HepG2 (cell line): Measurements from ENCODE around the gene RMI1. TPM values are rescaled to one million over a fixed set of nuclear protein-coding genes. Genes with fewer than 3 reads are reported as not detected.

Experiments
- CAMTA2 ChIP-seq: sonication (generic); formaldehyde crosslinking; IDR thresholded peaks from 2 replicates; pipeline ENCODE4 v1.4.0; 2020; ENCODE audit warnings: mild to moderate bottlenecking, missing genetic modification reagents, borderline replicate concordance
- FOXM1 ChIP-seq: sonication (generic); formaldehyde crosslinking; IDR thresholded peaks from 2 replicates; pipeline ENCODE4 v1.5.0; 2020; ENCODE audit warnings: missing genetic modification reagents
- FOXP4 ChIP-seq: sonication (generic); formaldehyde crosslinking; IDR thresholded peaks from 2 replicates; pipeline ENCODE4 v1.4.0; 2020; ENCODE audit warnings: missing genetic modification reagents
- HNRNPL ChIP-seq: fragments of 200-400 bp; formaldehyde crosslinking; IDR thresholded peaks from 2 replicates; pipeline ENCODE4 v1.6.1; 2017; ENCODE audit warnings: mild to moderate bottlenecking, low read depth, low read length
- JARID2 ChIP-seq: sonication (generic); formaldehyde crosslinking; IDR thresholded peaks from 2 replicates; pipeline ENCODE4 v1.8.1; 2023; ENCODE audit warnings: missing genetic modification reagents, inconsistent platforms; ENCODE audit not compliant: insufficient replicate concordance
- KMT2B ChIP-seq: IDR thresholded peaks from 2 replicates; pipeline ENCODE4 v1.6.1; 2016; ENCODE audit warnings: missing genetic modification reagents, missing compliant biosample characterization
- MAF1 ChIP-seq: sonication (generic); formaldehyde crosslinking; IDR thresholded peaks from 2 replicates; pipeline ENCODE4 v1.5.0; 2020; ENCODE audit warnings: missing genetic modification reagents, borderline replicate concordance
- MED13 ChIP-seq: sonication (generic); formaldehyde crosslinking; IDR thresholded peaks from 2 replicates; pipeline ENCODE4 v1.5.0; 2020; ENCODE audit warnings: missing genetic modification reagents
- NR1H2 ChIP-seq: sonication (generic); formaldehyde crosslinking; IDR thresholded peaks from 2 replicates; pipeline ENCODE4 v1.8.1; 2022; ENCODE audit warnings: low read depth, missing genetic modification reagents, borderline replicate concordance
- PHF8 ChIP-seq: sonication (generic); formaldehyde crosslinking; IDR thresholded peaks from 2 replicates; pipeline ENCODE4 v1.5.0; 2020; ENCODE audit warnings: missing genetic modification reagents
- RARA ChIP-seq: IDR thresholded peaks from 2 replicates; pipeline ENCODE4 v1.6.1; 2016; ENCODE audit warnings: missing genetic modification reagents, missing compliant biosample characterization
- RFX1 ChIP-seq: fragments of 450-650 bp; IDR thresholded peaks from 2 replicates; pipeline ENCODE4 v1.6.1; 2017
- ZFP41 ChIP-seq: sonication (generic); formaldehyde crosslinking; IDR thresholded peaks from 2 replicates; pipeline ENCODE4 v1.4.0; 2020; ENCODE audit warnings: mild to moderate bottlenecking, missing genetic modification reagents, borderline replicate concordance
- ZNF224 ChIP-seq: sonication (generic); formaldehyde crosslinking; IDR thresholded peaks from 2 replicates; pipeline ENCODE4 v1.5.0; 2020; ENCODE audit warnings: mild to moderate bottlenecking, missing genetic modification reagents
- ZNF234 ChIP-seq: sonication (generic); formaldehyde crosslinking; conservative IDR thresholded peaks from 2 replicates; pipeline ENCODE4 v1.5.1; 2020; ENCODE audit warnings: mild to moderate bottlenecking, missing genetic modification reagents
- ZNF280D ChIP-seq: sonication (generic); formaldehyde crosslinking; IDR thresholded peaks from 2 replicates; pipeline ENCODE4 v1.5.1; 2020; ENCODE audit warnings: mild to moderate bottlenecking, missing genetic modification reagents
- ZNF350 ChIP-seq: sonication (generic); formaldehyde crosslinking; IDR thresholded peaks from 2 replicates; pipeline ENCODE4 v1.4.0; 2020; ENCODE audit warnings: mild to moderate bottlenecking, low read depth, missing genetic modification reagents, borderline replicate concordance
- ZNF614 ChIP-seq: IDR thresholded peaks from 2 replicates; pipeline ENCODE4 v1.6.1; 2018; ENCODE audit warnings: missing biosample characterization, missing genetic modification reagents, inconsistent platforms, borderline replicate concordance
- ZNF788 ChIP-seq: sonication (generic); formaldehyde crosslinking; IDR thresholded peaks from 2 replicates; pipeline ENCODE4 v1.5.0; 2020; ENCODE audit warnings: mild to moderate bottlenecking, missing genetic modification reagents, borderline replicate concordance
- polyA plus RNA-seq, 8 experiments: library from polyadenylated mRNA; depleted of rRNA in 3 of 8; stranded (reverse) in 7 of 8; unstranded in 1 of 8; fragments of >200 nt; fragmentation: Illumina TruSeq in 4 of 8; extraction: Trizol in 4 of 8; gene quantifications; 2 replicates each; pipeline versions ENCODE4 v1.2.1 to v1.2.3, GENCODE V29; 2011 to 2016; ENCODE audit warnings: low read depth in 4 of 8, missing spikeins in 1 of 8, mixed read lengths in 1 of 8; ENCODE audit not compliant: insufficient read depth in 1 of 8
- total RNA-seq, 5 experiments: library from RNA; depleted of rRNA; stranded (reverse); fragments of >200 nt; fragmentation: Illumina TruSeq; extraction: Trizol; gene quantifications; 2 replicates each; pipeline ENCODE4 v1.2.3, GENCODE V29; 2016; ENCODE audit warnings: low read depth in 1 of 5
- TF ChIP-seq, protein P1 (sequence below): sonication (generic); formaldehyde crosslinking; IDR thresholded peaks from 2 replicates; pipeline ENCODE4 v1.4.0; 2020; ENCODE audit warnings: mild to moderate bottlenecking, missing genetic modification reagents
- TF ChIP-seq, protein P2 (sequence below): sonication (generic); formaldehyde crosslinking; IDR thresholded peaks from 2 replicates; pipeline ENCODE4 v1.8.0; 2023; ENCODE audit warnings: mild to moderate bottlenecking, missing genetic modification reagents

The RMI1 gene
- total and polyA plus RNA-seq, 2 of the 13 experiments (the other 11 are each of a cell fraction or from before 2014, with no cell fraction given) = 0.54 to 3.7 TPM

GRCh38 chr9:83956436-83957247 is 24.0 kb upstream of the RMI1 start (continued):
- TF ChIP-seq ZNF224 (CRISPR knock-in tag) (no peak), JARID2 (CRISPR knock-in tag) (peak; percentile 45), PHF8 (peak; percentile 98), FOXP4 (CRISPR knock-in tag) (peak; percentile 7; the same call in 1 of the 2 replicates), ZNF788 (CRISPR knock-in tag) (peak; percentile 84), KMT2B (CRISPR knock-in tag) (peak; percentile 84), ZNF614 (CRISPR knock-in tag) (0 out of 2 replicates have a peak, but pooled peaks have one; percentile 42), CAMTA2 (CRISPR knock-in tag) (no peak), MED13 (CRISPR knock-in tag) (peak; percentile 55; the same call in 1 of the 2 replicates), RARA (no peak; the same call in 1 of the 2 replicates), RFX1 (no peak), ZNF280D (CRISPR knock-in tag) (peak; percentile 87), ZFP41 (0 out of 2 replicates have a peak, but pooled peaks have one; percentile 60), ZNF234 (0 out of 2 replicates have a peak, but pooled peaks have one; percentile 42), HNRNPL (peak; percentile 89), ZNF350 (CRISPR knock-in tag) (peak; percentile 89), FOXM1 (CRISPR knock-in tag) (peak; percentile 69; the same call in 1 of the 2 replicates), NR1H2 (CRISPR knock-in tag) (no peak), MAF1 (peak; percentile 79; the same call in 1 of the 2 replicates)
- TF ChIP-seq, protein P1, sequence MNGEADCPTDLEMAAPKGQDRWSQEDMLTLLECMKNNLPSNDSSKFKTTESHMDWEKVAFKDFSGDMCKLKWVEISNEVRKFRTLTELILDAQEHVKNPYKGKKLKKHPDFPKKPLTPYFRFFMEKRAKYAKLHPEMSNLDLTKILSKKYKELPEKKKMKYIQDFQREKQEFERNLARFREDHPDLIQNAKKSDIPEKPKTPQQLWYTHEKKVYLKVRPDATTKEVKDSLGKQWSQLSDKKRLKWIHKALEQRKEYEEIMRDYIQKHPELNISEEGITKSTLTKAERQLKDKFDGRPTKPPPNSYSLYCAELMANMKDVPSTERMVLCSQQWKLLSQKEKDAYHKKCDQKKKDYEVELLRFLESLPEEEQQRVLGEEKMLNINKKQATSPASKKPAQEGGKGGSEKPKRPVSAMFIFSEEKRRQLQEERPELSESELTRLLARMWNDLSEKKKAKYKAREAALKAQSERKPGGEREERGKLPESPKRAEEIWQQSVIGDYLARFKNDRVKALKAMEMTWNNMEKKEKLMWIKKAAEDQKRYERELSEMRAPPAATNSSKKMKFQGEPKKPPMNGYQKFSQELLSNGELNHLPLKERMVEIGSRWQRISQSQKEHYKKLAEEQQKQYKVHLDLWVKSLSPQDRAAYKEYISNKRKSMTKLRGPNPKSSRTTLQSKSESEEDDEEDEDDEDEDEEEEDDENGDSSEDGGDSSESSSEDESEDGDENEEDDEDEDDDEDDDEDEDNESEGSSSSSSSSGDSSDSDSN (CRISPR knock-in tag) = peak; percentile 87
- TF ChIP-seq, protein P2, sequence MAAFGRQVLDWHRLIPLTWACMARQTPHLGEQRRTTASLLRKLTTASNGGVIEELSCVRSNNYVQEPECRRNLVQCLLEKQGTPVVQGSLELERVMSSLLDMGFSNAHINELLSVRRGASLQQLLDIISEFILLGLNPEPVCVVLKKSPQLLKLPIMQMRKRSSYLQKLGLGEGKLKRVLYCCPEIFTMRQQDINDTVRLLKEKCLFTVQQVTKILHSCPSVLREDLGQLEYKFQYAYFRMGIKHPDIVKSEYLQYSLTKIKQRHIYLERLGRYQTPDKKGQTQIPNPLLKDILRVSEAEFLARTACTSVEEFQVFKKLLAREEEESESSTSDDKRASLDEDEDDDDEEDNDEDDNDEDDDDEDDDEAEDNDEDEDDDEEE = peak; percentile 74
